Measurements from ENCODE around the gene PRKCQ. TPM values are rescaled to one million over a fixed set of nuclear protein-coding genes. Genes with fewer than 3 reads are reported as not detected.

PRKCQ gene
- total RNA-seq, 1 donor from 2014 or later: 2.3 TPM

GRCh38 chr10:6393168-6393567, 186.9 kb downstream of the PRKCQ start:
- DNase-seq (ENCODE audit: low spot score in 2 of 2, unreplicated experiment in 2 of 2): no peak
- Mint-ChIP-seq H3K4me1 (no peaks in the 10 kb centered on the region), H3K27ac (no peak overlapping the region), H3K4me3 (no peak overlapping the region), H3K36me3 (peaks cover 6% of the 10 kb centered on the region), H3K9me3 (peaks cover 27% of the 10 kb centered on the region), H3K27me3 (ENCODE audit: low read depth) (no peaks in the 10 kb centered on the region)
- no peak for TF ChIP-seq CTCF (IDR thresholded peaks at IDR 0.05; ENCODE audit: unreplicated experiment)

DNA sequence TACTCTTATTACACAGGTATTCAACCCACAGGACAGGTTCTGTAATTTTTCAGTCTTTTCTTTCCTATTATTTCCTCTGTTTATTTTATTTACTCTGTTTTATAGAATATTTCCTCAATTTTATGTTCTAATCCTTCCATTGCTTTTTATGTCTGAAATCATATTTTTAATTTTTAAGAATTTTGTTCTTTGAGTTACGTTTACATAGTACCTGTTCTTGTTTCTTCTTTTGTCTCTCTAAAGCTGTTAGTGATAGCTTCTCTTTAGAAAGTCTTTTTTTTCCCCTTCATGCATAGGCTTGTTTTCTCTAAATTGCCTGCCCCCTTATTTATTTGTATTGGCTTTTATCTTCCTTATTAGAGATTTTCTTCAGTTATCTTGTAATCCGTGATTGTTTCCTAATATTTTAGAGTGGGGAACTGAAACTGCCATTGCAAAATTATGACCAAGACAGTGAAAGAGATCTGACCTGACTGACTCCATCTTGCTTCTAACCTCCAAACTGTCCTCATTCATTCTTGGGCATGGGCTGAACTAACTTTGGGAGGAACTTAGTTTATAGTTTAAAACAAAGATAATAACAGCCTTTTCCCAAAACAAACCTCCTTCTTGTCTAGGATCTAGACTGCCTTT, 189.7 kb downstream of the PRKCQ start:
- no peak for TF ChIP-seq CTCF (IDR thresholded peaks at IDR 0.05; ENCODE audit: unreplicated experiment)
- Mint-ChIP-seq H3K4me3 (no peak overlapping the region), H3K4me1 (no peaks in the 10 kb centered on the region), H3K36me3 (peaks cover 6% of the 10 kb centered on the region), H3K27ac (no peak overlapping the region), H3K27me3 (ENCODE audit: low read depth) (no peaks in the 10 kb centered on the region), H3K9me3 (peaks cover 30% of the 10 kb centered on the region)
- no peak for DNase-seq (ENCODE audit: low spot score in 2 of 2, unreplicated experiment in 2 of 2)

DNA sequence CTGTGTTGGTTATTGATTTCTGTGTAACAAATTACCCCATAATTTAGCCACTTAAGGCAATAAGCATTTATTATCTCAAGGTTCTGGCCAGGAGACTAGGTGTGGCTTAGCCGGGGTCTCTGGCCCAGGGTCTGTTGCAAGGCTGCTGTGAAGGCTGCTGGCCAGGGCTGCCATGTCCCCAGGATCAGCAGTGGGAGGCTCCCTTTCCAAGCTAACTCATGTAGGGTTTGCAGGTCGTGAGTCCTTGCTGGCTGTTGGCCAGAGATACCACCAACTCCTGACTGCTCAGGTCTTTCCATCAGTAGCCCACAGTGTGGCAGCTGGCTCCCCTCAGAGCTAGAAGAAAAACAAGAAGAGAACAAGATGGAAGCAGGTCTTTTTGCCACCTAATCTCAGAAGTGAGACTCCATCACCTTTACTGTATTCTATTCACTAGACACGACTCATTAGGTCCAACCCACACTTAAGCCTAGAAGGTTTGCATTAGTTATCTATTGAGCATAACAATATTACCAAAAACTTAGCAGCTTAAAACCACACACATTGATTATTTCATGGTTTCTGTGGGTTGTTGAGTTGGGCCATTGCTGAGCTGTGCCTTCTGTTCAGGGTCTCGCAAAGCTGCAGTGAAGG, 191.7 kb downstream of the PRKCQ start:
- Mint-ChIP-seq H3K36me3 (peaks cover 6% of the 10 kb centered on the region), H3K9me3 (peaks cover 30% of the 10 kb centered on the region), H3K4me1 (no peaks in the 10 kb centered on the region), H3K4me3 (no peak overlapping the region), H3K27ac (no peak overlapping the region), H3K27me3 (ENCODE audit: low read depth) (no peaks in the 10 kb centered on the region)
- TF ChIP-seq CTCF (IDR thresholded peaks at IDR 0.05; ENCODE audit: unreplicated experiment): no peak
- no peak for DNase-seq (ENCODE audit: low spot score in 2 of 2, unreplicated experiment in 2 of 2)

DNA sequence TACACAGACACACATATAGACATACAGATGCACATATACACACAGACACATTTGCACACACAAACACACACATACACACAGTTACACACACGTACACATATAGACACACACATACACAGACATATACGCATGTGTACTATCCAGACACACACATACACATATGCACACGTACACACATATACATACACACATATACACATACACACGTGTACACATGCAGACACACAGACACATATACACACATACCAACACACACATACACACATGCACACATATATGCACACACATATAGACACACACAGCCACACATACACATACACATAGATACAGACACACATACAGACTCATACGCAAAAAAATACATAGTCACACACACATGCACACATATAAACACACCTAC, 193.1 kb downstream of the PRKCQ start:
- peaks cover 30% of the 10 kb centered on the region for H3K9me3 Mint-ChIP-seq
- DNase-seq (ENCODE audit: low spot score in 2 of 2, unreplicated experiment in 2 of 2): no peak
- no peak for TF ChIP-seq CTCF (IDR thresholded peaks at IDR 0.05; ENCODE audit: unreplicated experiment)
- no peaks in the 10 kb centered on the region for H3K27me3 Mint-ChIP-seq (ENCODE audit: low read depth)
- H3K4me3 Mint-ChIP-seq: no peak overlapping the region
- H3K36me3 Mint-ChIP-seq: peaks cover 6% of the 10 kb centered on the region
- H3K27ac Mint-ChIP-seq: no peak overlapping the region
- no peaks in the 10 kb centered on the region for H3K4me1 Mint-ChIP-seq

- Mint-ChIP-seq H3K27ac (no peak overlapping the region), H3K36me3 (peaks cover 6% of the 10 kb centered on the region), H3K4me3 (no peak overlapping the region), H3K27me3 (ENCODE audit: low read depth) (no peaks in the 10 kb centered on the region), H3K9me3 (peaks cover 26% of the 10 kb centered on the region), H3K4me1 (no peaks in the 10 kb centered on the region)
- TF ChIP-seq CTCF (IDR thresholded peaks at IDR 0.05; ENCODE audit: unreplicated experiment): no peak
- DNase-seq (ENCODE audit: low spot score in 2 of 2, unreplicated experiment in 2 of 2): no peak
Measured at GRCh38 chr10:6386346-6386745, 193.7 kb downstream of the PRKCQ start.
